ENCODE measurements around the gene NDUFAF5. TPM values are rescaled to one million over a fixed set of nuclear protein-coding genes. Genes with fewer than 3 reads are reported as not detected.
"Not testable (repeated sequence)": the region's sequence is repeated elsewhere in the genome, so short reads cannot be mapped to it uniquely, and the experiment has no call there.

Gene NDUFAF5, protein sequence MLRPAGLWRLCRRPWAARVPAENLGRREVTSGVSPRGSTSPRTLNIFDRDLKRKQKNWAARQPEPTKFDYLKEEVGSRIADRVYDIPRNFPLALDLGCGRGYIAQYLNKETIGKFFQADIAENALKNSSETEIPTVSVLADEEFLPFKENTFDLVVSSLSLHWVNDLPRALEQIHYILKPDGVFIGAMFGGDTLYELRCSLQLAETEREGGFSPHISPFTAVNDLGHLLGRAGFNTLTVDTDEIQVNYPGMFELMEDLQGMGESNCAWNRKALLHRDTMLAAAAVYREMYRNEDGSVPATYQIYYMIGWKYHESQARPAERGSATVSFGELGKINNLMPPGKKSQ
- total RNA-seq: 30.0 and 45.8 TPM in 2 replicates
- polyA plus RNA-seq: 54.6 and 60.7 TPM in 2 replicates

DNA sequence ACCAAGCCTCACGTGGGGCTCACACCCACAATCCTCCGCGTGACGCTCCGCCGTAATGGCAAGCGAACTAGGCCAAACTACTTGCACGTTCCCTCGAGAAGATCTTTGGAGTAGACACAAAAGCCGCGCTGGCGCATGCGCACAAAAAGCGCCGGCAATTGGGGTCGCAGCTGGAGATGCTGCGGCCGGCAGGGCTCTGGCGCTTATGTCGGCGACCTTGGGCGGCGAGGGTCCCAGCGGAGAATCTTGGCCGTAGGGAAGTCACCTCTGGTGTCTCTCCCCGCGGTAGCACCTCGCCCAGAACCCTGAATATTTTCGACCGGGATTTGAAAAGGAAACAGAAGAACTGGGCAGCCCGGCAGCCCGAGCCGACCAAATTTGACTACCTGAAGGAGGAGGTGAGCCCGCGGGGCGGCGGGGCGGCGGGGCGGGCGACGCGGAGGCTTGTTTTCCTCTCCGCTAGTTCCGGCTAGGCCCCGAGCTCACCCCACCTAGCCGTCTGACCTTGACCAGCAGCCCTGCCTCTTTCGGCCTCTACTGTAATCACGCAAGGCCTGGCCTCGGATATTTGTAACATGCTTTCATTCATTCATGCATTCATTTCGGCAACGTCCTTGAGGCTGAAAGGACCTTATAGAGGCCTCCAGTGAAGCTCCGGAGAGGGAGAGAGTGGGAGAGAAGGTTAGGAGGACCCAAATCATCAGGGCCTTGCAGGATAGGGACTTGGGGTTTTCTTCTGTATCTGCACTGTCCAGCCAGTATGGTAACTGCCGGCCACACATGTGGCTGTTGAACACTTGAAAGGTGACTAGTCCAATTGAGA, at the start of gene NDUFAF5, which contains the start of gene ESF1:
Gene NDUFAF5 (plus strand): TSS at position 136 of the 823 bp plus-strand sequence. CDS start 41 bp downstream, at position 177.
Gene ESF1 (minus strand): TSS at position 27 of the 823 bp plus-strand sequence. CDS start 1,779 bp downstream, outside the sequence.
- Histone ChIP-seq H3K36me3 (peaks cover 18% of the 10 kb centered on the region), H3K9me3 (ENCODE audit: low read depth) (no peaks in the 10 kb centered on the region), H3K27ac (peak within 1 kb of the TSS; percentile 91), H3K27me3 (no peaks in the 10 kb centered on the region), H3K4me1 (ENCODE audit: low read depth) (peaks cover 11% of the 10 kb centered on the region), H3K4me3 (peak within 1 kb of the TSS; percentile 90)
- peak; percentile 97 for DNase-seq (ENCODE audit: low read depth in 1 of 2, low spot score in 1 of 2)
- no peak for TF ChIP-seq CTCF (IDR thresholded peaks at IDR 0.05; ENCODE audit: low read depth, low read length)

DNA sequence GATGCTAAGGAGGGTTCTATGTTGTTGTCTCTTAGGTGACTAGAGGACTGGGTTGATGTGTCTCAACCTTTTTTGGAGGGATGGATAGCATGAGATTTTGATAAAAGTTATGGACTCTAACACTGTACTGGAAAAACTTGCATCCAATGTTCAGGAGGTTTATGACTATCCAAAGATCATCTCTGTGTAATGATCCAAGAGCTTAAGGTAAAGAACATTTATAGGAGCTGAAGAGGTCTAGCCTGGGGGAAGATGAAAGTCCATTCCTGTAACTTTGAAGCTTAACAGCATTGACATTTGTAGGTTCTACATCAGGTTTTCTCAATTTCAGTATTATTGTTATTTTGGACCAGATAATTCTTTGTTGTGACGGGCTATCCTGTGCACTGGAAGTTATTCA, 49.0 kb upstream of the NDUFAF5 start:
- TF ChIP-seq CTCF (IDR thresholded peaks at IDR 0.05; ENCODE audit: low read depth, low read length): no peak
- no peak overlapping the region for H3K4me3 ChIP-seq
- no peaks in the 10 kb centered on the region for H3K4me1 ChIP-seq (ENCODE audit: low read depth)
- H3K27me3 ChIP-seq: no peaks in the 10 kb centered on the region
- no peaks in the 10 kb centered on the region for H3K9me3 ChIP-seq (ENCODE audit: low read depth)
- no peak overlapping the region for H3K27ac ChIP-seq
- peaks cover 23% of the 10 kb centered on the region for H3K36me3 ChIP-seq
- no peak for DNase-seq (ENCODE audit: low read depth in 1 of 2, low spot score in 1 of 2)

DNA sequence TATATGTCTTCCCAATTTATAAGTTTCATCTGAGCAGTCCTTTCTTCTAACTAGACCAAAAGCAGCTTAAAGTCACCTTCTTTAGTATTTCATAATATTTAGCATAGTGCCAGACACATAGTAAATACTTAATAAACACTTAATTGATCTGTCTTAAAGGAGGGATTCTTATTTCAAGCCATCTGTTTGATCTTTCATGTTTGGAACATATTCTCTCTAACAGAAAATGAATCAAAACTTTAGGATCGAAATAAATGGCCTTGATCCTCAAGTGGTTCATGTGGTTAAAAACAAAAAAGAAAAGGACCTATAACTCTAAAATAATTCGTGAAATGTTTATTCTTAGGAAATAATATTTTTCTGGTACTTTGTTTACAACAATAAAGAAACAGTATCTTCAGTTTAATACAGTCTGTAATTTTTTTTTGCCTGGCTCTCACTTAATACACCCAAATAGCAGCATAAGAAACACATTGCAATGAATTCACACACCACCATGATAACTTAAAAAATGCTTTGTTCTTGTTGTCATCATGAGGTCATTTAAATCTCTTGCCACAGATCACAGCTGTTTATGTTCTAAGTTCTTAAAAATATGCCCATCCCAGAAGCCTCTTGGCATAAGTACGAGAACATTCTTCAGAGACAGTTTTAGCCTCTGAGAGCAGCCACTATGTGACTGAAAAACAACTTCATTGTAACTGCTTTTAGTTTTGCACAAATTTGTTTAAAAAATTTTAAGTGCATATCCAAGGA, 48.2 kb upstream of the NDUFAF5 start:
- peak in 1 of 2 donors; percentile 89 for DNase-seq (ENCODE audit: low read depth in 1 of 2, low spot score in 1 of 2)
- no peak overlapping the region for H3K27ac ChIP-seq

DNA sequence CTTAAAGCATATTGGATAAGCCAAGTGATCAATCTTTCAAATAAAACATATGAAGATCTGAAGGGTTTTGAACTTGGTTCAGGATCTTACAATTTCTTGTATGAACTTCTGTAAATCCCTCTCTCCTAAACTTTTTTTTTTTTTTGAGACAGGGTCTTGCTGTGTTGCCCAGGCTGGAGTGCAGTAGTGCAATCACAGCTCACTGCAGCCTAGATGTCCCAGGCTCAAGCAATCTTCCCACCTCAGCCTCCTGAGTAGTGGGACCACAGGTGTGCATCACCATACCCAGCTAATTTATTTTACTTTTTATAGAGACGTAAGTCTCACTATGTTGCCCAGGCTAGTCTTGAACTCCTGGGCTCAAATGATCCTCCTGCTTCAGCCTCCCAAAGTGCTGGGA, 46.6 kb upstream of the NDUFAF5 start:
- H3K4me3 ChIP-seq; H3K4me1 ChIP-seq (ENCODE audit: low read depth); H3K27me3 ChIP-seq: not testable (repeated sequence)

More for the DNA sequence above, 48.2 kb upstream of the NDUFAF5 start:
- H3K4me1 ChIP-seq (ENCODE audit: low read depth): no peaks in the 10 kb centered on the region
- no peaks in the 10 kb centered on the region for H3K9me3 ChIP-seq (ENCODE audit: low read depth)
- no peak for TF ChIP-seq CTCF (IDR thresholded peaks at IDR 0.05; ENCODE audit: low read depth, low read length)
- H3K36me3 ChIP-seq: peaks cover 27% of the 10 kb centered on the region
- H3K27me3 ChIP-seq: no peaks in the 10 kb centered on the region
- H3K4me3 ChIP-seq: no peak overlapping the region

DNA sequence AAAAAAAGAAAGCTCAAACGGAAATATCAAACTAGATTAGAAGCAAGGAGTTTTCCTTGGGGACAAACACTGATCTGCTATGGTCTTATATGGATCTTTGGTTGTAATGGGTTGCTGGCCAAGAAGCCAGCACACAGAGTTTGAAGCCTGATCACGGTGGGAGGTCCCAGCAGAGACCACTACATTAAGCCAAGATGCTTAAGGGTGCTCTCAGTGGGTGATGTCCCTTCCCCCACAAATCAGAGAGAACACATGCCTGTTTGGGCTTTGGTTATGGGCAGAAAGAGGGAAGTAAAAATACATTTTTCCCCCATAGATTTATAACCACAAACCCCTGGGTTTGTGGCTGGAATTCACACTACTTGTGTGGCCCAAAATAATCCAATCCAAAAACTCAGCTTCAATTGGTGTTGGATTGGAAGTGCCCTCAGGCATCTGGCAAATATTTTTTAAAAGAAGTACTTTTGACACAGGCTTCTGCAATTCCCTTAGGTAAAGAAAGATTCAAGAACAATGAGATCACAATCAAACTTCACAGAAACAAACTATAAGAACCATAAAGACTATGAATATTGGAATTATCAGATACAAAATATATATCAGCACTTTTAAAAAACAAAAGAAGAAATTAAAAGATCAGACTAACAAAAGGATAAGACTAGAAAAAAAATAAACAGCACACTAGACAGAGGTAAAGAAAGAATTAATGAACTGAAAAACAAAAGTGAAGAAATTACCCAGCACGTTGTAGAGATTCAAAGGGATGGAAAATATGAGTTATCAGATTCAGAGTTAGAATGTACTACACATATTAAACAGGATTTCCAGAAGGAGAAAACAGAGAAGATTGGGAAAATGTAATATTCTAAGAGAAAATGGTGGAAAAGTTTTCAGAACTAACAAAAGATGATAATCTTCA, 44.8 kb upstream of the NDUFAF5 start:
- Histone ChIP-seq H3K4me1 (ENCODE audit: low read depth) (no peaks in the 10 kb centered on the region), H3K27me3 (no peaks in the 10 kb centered on the region), H3K4me3 (no peak overlapping the region), H3K36me3 (peaks cover 19% of the 10 kb centered on the region), H3K27ac (no peak overlapping the region), H3K9me3 (ENCODE audit: low read depth) (no peaks in the 10 kb centered on the region)
- peak in 1 of 2 donors; percentile 71 for DNase-seq (ENCODE audit: low read depth in 1 of 2, low spot score in 1 of 2)
- TF ChIP-seq CTCF (IDR thresholded peaks at IDR 0.05; ENCODE audit: low read depth, low read length): no peak

More for the DNA sequence above, 46.6 kb upstream of the NDUFAF5 start:
- not testable (repeated sequence) for H3K27ac ChIP-seq; H3K9me3 ChIP-seq (ENCODE audit: low read depth); DNase-seq (ENCODE audit: low read depth in 1 of 2, low spot score in 1 of 2)
- peaks cover 28% of the 10 kb centered on the region for H3K36me3 ChIP-seq
